Epithelial cell of esophagus (primary cell): ENCODE results near the gene C3orf20.

ENCODE experiments used
- DNase-seq: peaks from one replicate; pipeline ENCODE4 v3.0.0; 2010; ENCODE audit warnings: low read depth
- H3K4me3 ChIP-seq: 2 replicates; pipeline ENCODE4 v1.5.1; 2011; ENCODE audit warnings: mild to moderate bottlenecking, low read length, control low read depth
- CTCF ChIP-seq: IDR thresholded peaks from 2 replicates; pipeline ENCODE4 v1.5.1; 2011; ENCODE audit warnings: low read depth, mild to moderate bottlenecking, low read length, control low read depth, inconsistent platforms; ENCODE audit not compliant: insufficient read depth; ENCODE audit errors: missing control alignments

C3orf20 gene

GRCh38 chr3:14640734-14641133 is 34.2 kb upstream of the C3orf20 start:
- no peak overlapping the region for H3K4me3 ChIP-seq
- TF ChIP-seq CTCF: no peak
- DNase-seq: no peak

DNA sequence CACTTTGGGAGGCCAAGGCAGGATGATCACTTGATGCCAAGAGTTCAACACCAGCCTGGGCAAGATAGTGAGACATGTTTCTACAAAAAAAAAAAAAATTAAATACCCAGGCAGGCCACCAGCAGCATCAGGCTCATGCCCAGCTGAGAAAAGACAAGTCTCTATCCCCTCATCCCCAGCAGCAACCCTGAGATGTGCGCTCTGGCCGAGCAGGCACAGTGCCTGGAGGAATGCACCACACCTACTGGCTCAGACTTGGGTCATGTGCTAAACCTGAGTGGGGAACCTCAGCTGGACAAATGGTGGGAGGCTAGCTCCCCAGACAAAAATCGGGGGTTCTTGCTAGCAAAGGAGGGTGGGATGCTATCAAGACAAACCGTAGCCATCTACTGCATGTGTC is 33.6 kb upstream of the C3orf20 start:
- no peak overlapping the region for H3K4me3 ChIP-seq
- no peak for DNase-seq

GRCh38 chr3:14645453-14645852 is 29.5 kb upstream of the C3orf20 start:
- DNase-seq: no peak
- TF ChIP-seq CTCF: no peak
- no peak overlapping the region for H3K4me3 ChIP-seq

More for the DNA sequence above, 33.6 kb upstream of the C3orf20 start:
- no peak for TF ChIP-seq CTCF

DNA sequence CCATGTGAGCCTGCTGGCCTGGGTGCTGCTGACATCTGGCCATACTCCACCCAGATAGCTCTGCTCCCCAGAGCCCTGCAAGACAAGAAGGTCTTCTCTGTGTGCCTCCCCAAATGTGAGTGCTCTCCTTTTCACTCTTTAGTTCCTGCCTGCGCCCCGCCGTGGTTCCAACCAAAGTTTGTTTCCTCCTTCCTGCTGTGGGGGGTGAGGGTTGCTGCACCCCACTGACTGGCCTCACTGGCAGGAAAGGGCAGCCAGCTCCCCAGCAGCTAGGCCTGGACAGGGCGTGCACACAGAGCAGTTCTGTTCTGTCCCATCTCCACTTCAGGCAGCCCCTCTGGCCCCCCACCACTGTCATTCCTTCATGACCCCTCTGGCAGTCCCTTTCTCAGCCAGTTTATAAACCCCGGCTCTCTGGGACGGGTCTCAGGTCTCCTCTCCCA is 28.8 kb upstream of the C3orf20 start:
- no peak for TF ChIP-seq CTCF
- H3K4me3 ChIP-seq: no peak overlapping the region
- no peak for DNase-seq

DNA sequence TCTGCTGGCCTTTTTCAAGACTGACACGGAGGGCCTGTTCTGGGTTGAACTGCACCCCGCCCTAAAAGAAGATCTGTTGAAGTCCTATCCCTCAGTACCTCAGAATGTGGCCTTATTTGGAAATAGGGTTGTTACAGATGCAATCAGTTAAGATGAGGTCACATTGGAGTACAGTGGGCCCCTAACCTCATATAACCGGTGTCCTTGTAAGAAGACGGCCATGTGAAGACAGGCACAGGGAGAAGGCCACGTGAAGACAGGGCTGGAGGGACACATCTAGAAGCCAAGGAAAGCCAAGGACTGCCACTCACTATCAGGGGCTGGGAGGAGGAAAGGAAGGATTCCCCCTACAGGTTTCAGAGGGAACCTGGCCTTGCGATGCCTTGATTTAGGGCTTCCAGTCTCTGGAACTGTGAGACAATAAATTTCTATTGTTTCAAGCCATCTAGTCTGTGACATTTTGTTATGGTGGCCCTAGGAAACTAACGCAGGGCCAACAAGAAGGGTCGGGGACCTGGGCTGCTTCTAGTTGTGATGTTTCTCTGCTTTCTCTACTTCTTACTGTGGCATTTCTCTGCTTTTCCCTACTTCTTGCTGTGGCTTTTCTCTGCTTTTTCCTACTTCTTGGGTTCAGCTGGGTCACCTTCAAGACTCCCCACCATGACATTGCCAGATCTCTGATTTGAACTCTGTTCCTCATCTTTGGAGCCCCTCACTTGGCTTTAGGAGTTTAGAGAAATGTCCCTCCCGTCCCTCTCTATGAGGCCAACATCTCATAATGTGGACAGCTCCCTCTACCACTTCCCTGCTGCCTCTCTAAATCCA is 28.1 kb upstream of the C3orf20 start:
- DNase-seq: no peak
- no peak overlapping the region for H3K4me3 ChIP-seq

GRCh38 chr3:14647976-14648955 is 26.7 kb upstream of the C3orf20 start:
- H3K4me3 ChIP-seq: no peak overlapping the region
- no peak for DNase-seq
- no peak for TF ChIP-seq CTCF

More for the DNA sequence above, 28.1 kb upstream of the C3orf20 start:
- no peak for TF ChIP-seq CTCF
